Measurements from ENCODE around the gene C18orf32. TPM values are rescaled to one million over a fixed set of nuclear protein-coding genes. Genes with fewer than 3 reads are reported as not detected.

Gene C18orf32
- total and polyA plus RNA-seq, 2 of the 13 experiments (the other 11 are each of a cell fraction or from before 2014, with no cell fraction given) = 17.6 to 20.6 TPM

GRCh38 chr18:49491857-49492693 is 5.0 kb upstream of the C18orf32 start, which contains the start of gene RPL17 (continued):
- TF ChIP-seq SAFB2 (CRISPR knock-in tag; IDR thresholded peaks at IDR 0.05; ENCODE audit: borderline replicate concordance, low read depth) (no peak), ZNF768 (CRISPR knock-in tag; IDR thresholded peaks at IDR 0.05) (no peak; the same call in 1 of the 2 replicates), REXO4 (CRISPR knock-in tag; IDR thresholded peaks at IDR 0.05; ENCODE audit: borderline replicate concordance) (no peak), SCMH1 (CRISPR knock-in tag; IDR thresholded peaks at IDR 0.05; ENCODE audit: borderline replicate concordance) (no peak), ATF1 (CRISPR knock-in tag; IDR thresholded peaks at IDR 0.05) (0 out of 2 replicates have a peak, but pooled peaks have one; percentile 26), ZFP37 (CRISPR knock-in tag; IDR thresholded peaks at IDR 0.05; ENCODE audit: borderline replicate concordance) (no peak), ZNF225 (CRISPR knock-in tag; IDR thresholded peaks at IDR 0.05) (peak; percentile 92), TFDP2 (CRISPR knock-in tag; IDR thresholded peaks at IDR 0.05) (peak; percentile 44; the same call in 1 of the 2 replicates), ZNF142 (CRISPR knock-in tag; IDR thresholded peaks at IDR 0.05) (no peak), DMAP1 (CRISPR knock-in tag; IDR thresholded peaks at IDR 0.05) (peak; percentile 94), KIAA2018 (CRISPR knock-in tag; IDR thresholded peaks at IDR 0.05; ENCODE audit: borderline replicate concordance) (no peak)

Measured in HepG2 (cell line).